GM23248 (cell line): ENCODE data around the gene RBMY1A1. TPM values are rescaled to one million over a fixed set of nuclear protein-coding genes. Genes with fewer than 3 reads are reported as not detected.
"Not testable (repeated sequence)": the region's sequence is repeated elsewhere in the genome, so short reads cannot be mapped to it uniquely, and the experiment has no call there.

Source experiments
- DNase-seq: peaks from one replicate; pipeline ENCODE4 v3.0.0-alpha.2; 2015
- H2AFZ ChIP-seq: fragments of 200-600 bp; sonication (generic); 2 replicates; pipeline ENCODE4 v1.6.1; 2016; ENCODE audit warnings: antibody characterized with exemption
- H3F3A ChIP-seq: fragments of 200-600 bp; sonication (generic); 2 replicates; pipeline ENCODE4 v1.6.1; 2016; ENCODE audit warnings: mild to moderate bottlenecking, antibody characterized with exemption, mixed run types; ENCODE audit not compliant: insufficient read depth
- H3K27ac ChIP-seq: fragments of 200-600 bp; sonication (generic); 2 replicates; pipeline ENCODE4 v1.5.1; 2016; ENCODE audit warnings: mild to moderate bottlenecking
- H3K27me3 ChIP-seq: fragments of 200-600 bp; sonication (generic); replicated peaks from 2 replicates; pipeline ENCODE4 v1.6.1; 2016; ENCODE audit warnings: mild to moderate bottlenecking; ENCODE audit not compliant: insufficient read depth
- H3K36me3 ChIP-seq: fragments of 200-600 bp; sonication (generic); 2 replicates; pipeline ENCODE4 v1.6.1; 2016; ENCODE audit warnings: low read depth, mild to moderate bottlenecking
- H3K4me1 ChIP-seq: fragments of 200-600 bp; sonication (generic); 2 replicates; pipeline ENCODE4 v1.6.1; 2016; ENCODE audit warnings: mild to moderate bottlenecking; ENCODE audit not compliant: insufficient read depth
- H3K4me2 ChIP-seq: fragments of 200-600 bp; sonication (generic); one replicate; pipeline ENCODE4 v1.6.1; 2016; ENCODE audit warnings: mild to moderate bottlenecking; ENCODE audit not compliant: unreplicated experiment
- H3K4me3 ChIP-seq: fragments of 200-600 bp; sonication (generic); 2 replicates; pipeline ENCODE4 v1.5.1; 2016; ENCODE audit warnings: mild to moderate bottlenecking
- H3K79me2 ChIP-seq: fragments of 200-600 bp; sonication (generic); 2 replicates; pipeline ENCODE4 v1.6.1; 2016; ENCODE audit warnings: mild to moderate bottlenecking; ENCODE audit not compliant: insufficient read depth
- H3K9ac ChIP-seq: fragments of 200-600 bp; sonication (generic); 2 replicates; pipeline ENCODE4 v1.6.1; 2016; ENCODE audit warnings: mild to moderate bottlenecking
- H3K9me2 ChIP-seq: fragments of 200-600 bp; sonication (generic); 2 replicates; pipeline ENCODE4 v1.6.1; 2016; ENCODE audit warnings: mixed run types, mild to moderate bottlenecking, moderate library complexity; ENCODE audit not compliant: insufficient read depth
- H3K9me3 ChIP-seq: fragments of 200-600 bp; sonication (generic); one replicate; pipeline ENCODE4 v1.6.1; 2017; ENCODE audit warnings: low read depth
- H4K20me1 ChIP-seq: fragments of 200-600 bp; sonication (generic); 2 replicates; pipeline ENCODE4 v1.6.0; 2016; ENCODE audit not compliant: insufficient read depth
- EZH2 ChIP-seq: fragments of 200-600 bp; sonication (generic); IDR thresholded peaks from 2 replicates; pipeline ENCODE4 v1.6.1; 2018; ENCODE audit warnings: antibody characterized with exemption, mild to moderate bottlenecking; ENCODE audit not compliant: insufficient read depth, poor library complexity, severe bottlenecking
- EZH2phosphoT487 ChIP-seq: fragments of 200-600 bp; sonication (generic); IDR thresholded peaks from 2 replicates; pipeline ENCODE4 v1.6.1; 2018; ENCODE audit warnings: antibody characterized with exemption, moderate library complexity, mild to moderate bottlenecking, low read depth; ENCODE audit not compliant: insufficient read depth
- WGBS, 2 experiments: methylation state at CpG; one replicate each; pipeline ENCODE4 v1.1.6; 2015 to 2017; ENCODE audit warnings: low lambda C conversion rate in 2 of 2, low coverage in 1 of 2; ENCODE audit errors: missing lambda C conversion rate in 2 of 2; 5-methylcytosine and 5-hydroxymethylcytosine counted together
- in situ Hi-C: fragments of 300-500 bp; cut with MboI; formaldehyde crosslinking; loops from 2 replicates; pipeline ENCODE4 v1.15.0; 2020
- polyA plus RNA-seq: library from polyadenylated mRNA; unstranded; fragments of >200 nt; fragmentation: Nextera tagmentation; extraction: Ambion mirVana; gene quantifications from 2 replicates; pipeline ENCODE4 v1.2.1, GENCODE V29; 2016
- total RNA-seq: library from RNA; depleted of rRNA; stranded (reverse); fragments of >200 nt; shearing (Covaris generic); gene quantifications from 2 replicates; pipeline ENCODE4 v1.2.3, GENCODE V29; 2014; rRNA removed

RBMY1A1 gene
- total RNA-seq (not detected in 2 replicates), polyA plus RNA-seq (not detected in 2 replicates)

- H3K4me3 ChIP-seq, in situ Hi-C loops, H2AFZ ChIP-seq, DNase-seq, H3K9ac ChIP-seq, H3K9me2 ChIP-seq, H4K20me1 ChIP-seq, H3K27me3 ChIP-seq, H3K4me1 ChIP-seq, H3F3A ChIP-seq, H3K4me2 ChIP-seq, H3K36me3 ChIP-seq, H3K27ac ChIP-seq, H3K79me2 ChIP-seq, H3K9me3 ChIP-seq: not testable (repeated sequence)
- WGBS, 2 experiments = no CpG with 5 or more reads among the region's 28 CpGs
These were observed at the start of gene RBMY1A1 for GRCh38 chrY:21534579-21534978. Gene RBMY1A1 (plus strand): TSS chrY:21534879. CDS start chrY:21536892, 2,013 bp downstream.

GRCh38 chrY:21511038-21511437 lies 23.6 kb upstream of the RBMY1A1 start, which contains the start of gene RBMY1B:
Gene RBMY1B (plus strand): TSS chrY:21511338. CDS start chrY:21513351, 2,013 bp downstream.
- in situ Hi-C loops, H2AFZ ChIP-seq, H3K9me3 ChIP-seq, H3K9me2 ChIP-seq, DNase-seq, H3K79me2 ChIP-seq, H3K36me3 ChIP-seq, H3F3A ChIP-seq, H3K27me3 ChIP-seq, H3K4me3 ChIP-seq, H3K4me2 ChIP-seq, H3K27ac ChIP-seq, H3K4me1 ChIP-seq, H3K9ac ChIP-seq, H4K20me1 ChIP-seq: not testable (repeated sequence)
- no CpG with 5 or more reads among the region's 28 CpGs for WGBS, 2 experiments

GRCh38 chrY:21559316-21559984 lies 24.8 kb downstream of the RBMY1A1 start:
- in situ Hi-C loops, H3K4me3 ChIP-seq, H3K9me3 ChIP-seq, H3K4me1 ChIP-seq, H2AFZ ChIP-seq, DNase-seq, H3K4me2 ChIP-seq, H3K27ac ChIP-seq, H3K36me3 ChIP-seq, H3K9me2 ChIP-seq, H3K79me2 ChIP-seq, H3K9ac ChIP-seq, H3K27me3 ChIP-seq, H3F3A ChIP-seq, H4K20me1 ChIP-seq: not testable (repeated sequence)
- no CpG with 5 or more reads among the region's 5 CpGs for WGBS, 2 experiments

GRCh38 chrY:21585449-21585848 lies 50.8 kb downstream of the RBMY1A1 start:
- Histone ChIP-seq H3F3A (no peaks in the 10 kb centered on the region), H3K79me2 (no peaks in the 10 kb centered on the region), H4K20me1 (no peaks in the 10 kb centered on the region), H2AFZ (no peak overlapping the region), H3K9me2 (no peaks in the 10 kb centered on the region), H3K9ac (no peak overlapping the region), H3K27me3 (no peaks in the 10 kb centered on the region), H3K4me1 (no peaks in the 10 kb centered on the region), H3K4me3 (no peak overlapping the region), H3K9me3 (no peaks in the 10 kb centered on the region), H3K4me2 (no peak overlapping the region), H3K27ac (no peak overlapping the region), H3K36me3 (no peaks in the 10 kb centered on the region)
- 55 to 60% methylated on average over 6 of the region's 6 CpGs for WGBS, 2 experiments
- TF ChIP-seq EZH2phosphoT487 = no peak
- TF ChIP-seq EZH2 = no peak
- in situ Hi-C loops = no loop called here
- no peak for DNase-seq

- H3K4me1 ChIP-seq, in situ Hi-C loops, DNase-seq, H3K9ac ChIP-seq, H3K36me3 ChIP-seq, H3F3A ChIP-seq, H2AFZ ChIP-seq, H3K9me2 ChIP-seq, H3K27me3 ChIP-seq, H3K4me2 ChIP-seq, H3K4me3 ChIP-seq, H3K9me3 ChIP-seq, H4K20me1 ChIP-seq, H3K27ac ChIP-seq, H3K79me2 ChIP-seq: not testable (repeated sequence)
- 34 to 40% methylated on average over 6 of the region's 6 CpGs for WGBS, 2 experiments
These were observed 51.8 kb downstream of the RBMY1A1 start for GRCh38 chrY:21586454-21586853.
